H1 (cell line): Measurements from ENCODE around the gene TNFAIP2. TPM values are rescaled to one million over a fixed set of nuclear protein-coding genes. Genes with fewer than 3 reads are reported as not detected.

ENCODE experiments used
- SIN3A ChIP-seq, 2 experiments: IDR thresholded peaks in 1 of 2; conservative IDR thresholded peaks in 1 of 2; 2 replicates each; pipeline ENCODE4 v1.6.1; 2011 to 2012; ENCODE audit warnings: low read length in 2 of 2, improper control_type of control experiment in 1 of 2, low read depth in 1 of 2, mild to moderate bottlenecking in 1 of 2
- polyA plus RNA-seq, 7 experiments: library from polyadenylated mRNA; depleted of rRNA in 3 of 7; stranded (reverse) in 5 of 7; unstranded in 2 of 7; fragments of >200 nt in 5 of 7; fragments of 200-250 nt in 2 of 7; gene quantifications; 1 replicate in 5 of 7; 2 replicates in 1 of 7; 4 replicates in 1 of 7; pipeline versions ENCODE4 v1.2.1 to v1.2.3, GENCODE V29; 2011 to 2013; ENCODE audit warnings: missing spikeins in 2 of 7, mixed read lengths in 2 of 7
- total RNA-seq: library from RNA; stranded (reverse); fragmentation: NEBNext Ultra II Directional; extraction: Animal tissue kit (Norgen Biotek cat#: 25700); gene quantifications from 2 replicates; pipeline ENCODE4 v1.2.1, GENCODE V29; 2021

TNFAIP2 gene
- total and polyA plus RNA-seq, 2 of the 8 experiments (the other 6 are each of a cell fraction or from before 2014, with no cell fraction given): 28.3 to 34.5 TPM

- no peak for TF ChIP-seq SIN3A (conservative IDR thresholded peaks at IDR 0.05 in 1 of 2, IDR thresholded peaks at IDR 0.05 in 1 of 2; ENCODE audit: low read depth in 1 of 2, low read length in 2 of 2)
Measured at GRCh38 chr14:103105580-103106150, 17.6 kb upstream of the TNFAIP2 start (continued).
